ENCODE results near the gene PTCD1.

DNA sequence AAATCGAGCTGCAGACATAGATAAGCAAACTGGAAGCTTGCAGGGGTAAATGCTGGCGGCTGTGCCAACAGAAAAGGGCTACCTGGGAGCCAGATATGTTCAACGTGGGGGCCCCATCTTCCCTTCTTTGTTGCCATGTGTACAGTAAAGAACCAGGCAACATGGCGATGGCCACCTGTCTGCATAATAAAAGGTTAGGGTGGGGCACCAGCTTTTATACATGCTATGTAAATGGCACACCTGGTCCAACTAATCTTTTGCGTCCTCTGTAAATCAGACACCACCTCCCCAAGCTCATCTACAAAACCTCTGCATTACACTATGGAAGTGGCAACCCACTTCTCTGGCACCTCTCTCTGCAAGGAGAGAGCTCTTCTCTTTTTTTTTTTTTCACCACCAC is 16.0 kb downstream of the PTCD1 start:
- TF ChIP-seq POLR2A (IDR thresholded peaks at IDR 0.05) (no peak), POLR2AphosphoS5 (IDR thresholded peaks at IDR 0.05) (no peak)
- TF ChIP-seq, protein P1, sequence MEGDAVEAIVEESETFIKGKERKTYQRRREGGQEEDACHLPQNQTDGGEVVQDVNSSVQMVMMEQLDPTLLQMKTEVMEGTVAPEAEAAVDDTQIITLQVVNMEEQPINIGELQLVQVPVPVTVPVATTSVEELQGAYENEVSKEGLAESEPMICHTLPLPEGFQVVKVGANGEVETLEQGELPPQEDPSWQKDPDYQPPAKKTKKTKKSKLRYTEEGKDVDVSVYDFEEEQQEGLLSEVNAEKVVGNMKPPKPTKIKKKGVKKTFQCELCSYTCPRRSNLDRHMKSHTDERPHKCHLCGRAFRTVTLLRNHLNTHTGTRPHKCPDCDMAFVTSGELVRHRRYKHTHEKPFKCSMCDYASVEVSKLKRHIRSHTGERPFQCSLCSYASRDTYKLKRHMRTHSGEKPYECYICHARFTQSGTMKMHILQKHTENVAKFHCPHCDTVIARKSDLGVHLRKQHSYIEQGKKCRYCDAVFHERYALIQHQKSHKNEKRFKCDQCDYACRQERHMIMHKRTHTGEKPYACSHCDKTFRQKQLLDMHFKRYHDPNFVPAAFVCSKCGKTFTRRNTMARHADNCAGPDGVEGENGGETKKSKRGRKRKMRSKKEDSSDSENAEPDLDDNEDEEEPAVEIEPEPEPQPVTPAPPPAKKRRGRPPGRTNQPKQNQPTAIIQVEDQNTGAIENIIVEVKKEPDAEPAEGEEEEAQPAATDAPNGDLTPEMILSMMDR (IDR thresholded peaks at IDR 0.05 in 8 of 11, conservative IDR thresholded peaks at IDR 0.05 in 3 of 11): no peak

Data from spleen (tissue), 7 donors.